ENCODE data around the gene UBE2H. TPM values are rescaled to one million over a fixed set of nuclear protein-coding genes. Genes with fewer than 3 reads are reported as not detected.
"Not testable (repeated sequence)": the region's sequence is repeated elsewhere in the genome, so short reads cannot be mapped to it uniquely, and the experiment has no call there.

Gene UBE2H
- total RNA-seq, 1 donor from 2014 or later: 92.1 TPM

GRCh38 chr7:129803546-129804081, 149.1 kb downstream of the UBE2H start:
- DNase-seq (ENCODE audit: low spot score) (no peak), ATAC-seq (no peak)
- intact Hi-C loops (cut with DNase I): no loop called here

- no peak for ATAC-seq
- DNase-seq (ENCODE audit: low spot score): no peak
- intact Hi-C loops (cut with DNase I): no loop called here
Measured at GRCh38 chr7:129801882-129802281, 150.9 kb downstream of the UBE2H start.

- no peak for ATAC-seq
- DNase-seq (ENCODE audit: low spot score): no peak
- intact Hi-C loops (cut with DNase I): no loop called here
Measured at GRCh38 chr7:129800901-129801300, 151.9 kb downstream of the UBE2H start.

GRCh38 chr7:129799350-129799955, 153.3 kb downstream of the UBE2H start:
- DNase-seq (ENCODE audit: low spot score) (no peak), ATAC-seq (no peak)
- intact Hi-C loops (cut with DNase I): no loop called here

- ATAC-seq: no peak
- DNase-seq (ENCODE audit: low spot score): no peak
- intact Hi-C loops (cut with DNase I): no loop called here
Measured at GRCh38 chr7:129798616-129799349, 154.0 kb downstream of the UBE2H start.

- DNase-seq (ENCODE audit: low spot score) (no peak), ATAC-seq (no peak)
- intact Hi-C loops (cut with DNase I): no loop called here
Measured at GRCh38 chr7:129797214-129797789, 155.5 kb downstream of the UBE2H start.

- no peak for ATAC-seq
- intact Hi-C loops (cut with DNase I): no loop called here
Measured at GRCh38 chr7:129796186-129796775, 156.5 kb downstream of the UBE2H start.

GRCh38 chr7:129794461-129794860, 158.3 kb downstream of the UBE2H start:
- intact Hi-C loops (cut with DNase I); DNase-seq (ENCODE audit: low spot score); ATAC-seq: not testable (repeated sequence)

More at GRCh38 chr7:129796186-129796775, 156.5 kb downstream of the UBE2H start:
- no peak for DNase-seq (ENCODE audit: low spot score)

- intact Hi-C loops (cut with DNase I): no loop called here
- DNase-seq (ENCODE audit: low spot score) (no peak), ATAC-seq (no peak)
Measured at GRCh38 chr7:129793506-129794310, 159.1 kb downstream of the UBE2H start.

- intact Hi-C loops (cut with DNase I): no loop called here
- DNase-seq (ENCODE audit: low spot score): no peak
- ATAC-seq: no peak
Measured at GRCh38 chr7:129792721-129793120, 160.0 kb downstream of the UBE2H start.

GRCh38 chr7:129790136-129790535, 162.6 kb downstream of the UBE2H start:
- DNase-seq (ENCODE audit: low spot score) (no peak), ATAC-seq (no peak)
- intact Hi-C loops (cut with DNase I): no loop called here

GRCh38 chr7:129789652-129790051, 163.1 kb downstream of the UBE2H start:
- no peak for ATAC-seq

GRCh38 chr7:129789000-129789399, 163.8 kb downstream of the UBE2H start:
- ATAC-seq: no peak
- intact Hi-C loops (cut with DNase I): no loop called here
- DNase-seq (ENCODE audit: low spot score): no peak

More at GRCh38 chr7:129789652-129790051, 163.1 kb downstream of the UBE2H start:
- intact Hi-C loops (cut with DNase I): no loop called here
- DNase-seq (ENCODE audit: low spot score): no peak

- ATAC-seq (no peak), DNase-seq (ENCODE audit: low spot score) (no peak)
- intact Hi-C loops (cut with DNase I): no loop called here
Measured at GRCh38 chr7:129786825-129787563, 165.8 kb downstream of the UBE2H start.

- DNase-seq (ENCODE audit: low spot score) (no peak), ATAC-seq (peak; percentile 20)
- intact Hi-C loops (cut with DNase I): no loop called here
Measured at GRCh38 chr7:129785685-129786514, 166.9 kb downstream of the UBE2H start.

GRCh38 chr7:129784783-129785684, 167.7 kb downstream of the UBE2H start:
- intact Hi-C loops (cut with DNase I): no loop called here
- no peak for DNase-seq (ENCODE audit: low spot score)
- ATAC-seq: no peak

- no peak for ATAC-seq
- intact Hi-C loops (cut with DNase I): no loop called here
- DNase-seq (ENCODE audit: low spot score): no peak
Measured at GRCh38 chr7:129784437-129784782, 168.3 kb downstream of the UBE2H start.
